Bone marrow (tissue), 2 donors: ENCODE data around the gene DSG3.
"Not testable (repeated sequence)": the region's sequence is repeated elsewhere in the genome, so short reads cannot be mapped to it uniquely, and the experiment has no call there.

Experiments
- DNase-seq, 2 donors: peaks; one replicate each; lab custom pipeline; 2025; lab: John Stamatoyannopoulos, UW

Gene DSG3

DNA sequence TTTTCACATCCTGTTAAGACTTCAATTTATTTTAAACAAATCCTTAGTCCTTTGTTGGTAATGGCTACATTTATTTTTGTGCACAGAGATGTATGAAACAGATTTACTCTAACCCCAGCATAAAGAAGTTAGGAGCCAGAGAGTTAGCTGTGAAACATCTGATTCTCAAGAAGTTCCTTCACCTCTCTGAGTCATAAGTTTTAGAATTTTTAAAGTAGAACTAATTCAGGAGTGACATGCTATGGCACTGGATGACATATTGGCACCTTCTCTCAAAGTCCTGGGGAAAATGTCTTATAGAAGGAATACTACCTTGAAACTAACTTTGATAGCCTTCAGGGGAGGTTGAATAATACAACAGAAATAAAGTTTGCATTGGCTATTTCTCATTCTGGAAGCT lies 44.0 kb downstream of the DSG3 start:
- no peak for DNase-seq

DNA sequence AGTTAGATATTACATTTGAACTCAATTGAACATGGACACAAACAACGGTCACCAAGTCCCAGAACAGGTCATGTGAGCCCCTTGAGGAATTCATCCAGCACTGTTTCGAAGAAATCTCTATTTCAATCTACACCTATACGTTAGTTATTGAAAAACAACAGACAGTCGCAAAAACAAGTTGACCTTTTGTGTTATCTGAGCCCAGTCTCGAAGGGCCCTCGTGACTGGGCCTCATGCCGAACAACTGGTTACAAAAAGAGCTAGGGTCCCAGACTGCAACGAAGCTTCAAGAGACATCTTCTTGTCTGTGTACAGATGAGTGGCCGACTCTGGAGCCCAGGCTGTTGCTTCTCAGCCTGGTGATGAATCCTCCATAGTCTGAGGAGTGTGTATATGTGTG lies 45.1 kb downstream of the DSG3 start:
- no peak for DNase-seq

DNA sequence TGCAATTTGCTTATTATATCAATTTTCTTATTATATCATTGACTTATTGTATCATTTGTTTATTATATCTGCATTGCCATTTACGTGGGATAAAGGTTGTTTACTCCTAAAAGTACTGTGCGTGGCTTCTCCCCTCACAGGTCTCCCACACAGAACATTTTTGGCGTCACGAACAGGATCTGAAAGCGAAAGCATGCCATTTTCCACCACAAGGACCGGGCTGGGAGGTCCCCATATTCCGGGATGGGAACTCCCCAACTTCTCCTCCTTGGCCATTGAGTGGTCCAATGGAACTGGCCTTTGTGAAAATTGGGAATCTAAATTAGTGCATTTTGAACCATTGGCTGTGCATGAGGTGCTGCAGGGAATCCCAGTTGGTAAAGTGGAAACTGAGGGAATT lies 45.6 kb downstream of the DSG3 start:
- no peak for DNase-seq

DNA sequence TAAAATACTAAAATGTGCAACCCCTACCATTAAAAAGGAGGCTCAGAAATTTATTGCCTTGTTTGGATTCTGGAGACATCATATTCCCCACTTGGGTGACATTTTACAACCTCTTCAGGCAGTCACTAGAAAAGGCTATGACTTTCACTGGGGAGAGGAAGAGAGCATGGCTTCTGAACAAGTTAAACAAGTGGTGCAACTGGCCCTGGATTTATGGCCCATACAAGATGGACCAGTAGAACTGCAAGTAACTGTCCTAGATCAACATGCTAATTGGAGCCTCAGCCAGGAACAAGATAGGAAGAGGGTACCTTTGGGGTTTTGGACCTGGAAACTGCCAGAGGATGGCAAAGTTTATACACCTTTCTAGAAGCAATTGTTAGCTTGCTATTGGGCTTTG lies 46.4 kb downstream of the DSG3 start:
- no peak for DNase-seq

DNA sequence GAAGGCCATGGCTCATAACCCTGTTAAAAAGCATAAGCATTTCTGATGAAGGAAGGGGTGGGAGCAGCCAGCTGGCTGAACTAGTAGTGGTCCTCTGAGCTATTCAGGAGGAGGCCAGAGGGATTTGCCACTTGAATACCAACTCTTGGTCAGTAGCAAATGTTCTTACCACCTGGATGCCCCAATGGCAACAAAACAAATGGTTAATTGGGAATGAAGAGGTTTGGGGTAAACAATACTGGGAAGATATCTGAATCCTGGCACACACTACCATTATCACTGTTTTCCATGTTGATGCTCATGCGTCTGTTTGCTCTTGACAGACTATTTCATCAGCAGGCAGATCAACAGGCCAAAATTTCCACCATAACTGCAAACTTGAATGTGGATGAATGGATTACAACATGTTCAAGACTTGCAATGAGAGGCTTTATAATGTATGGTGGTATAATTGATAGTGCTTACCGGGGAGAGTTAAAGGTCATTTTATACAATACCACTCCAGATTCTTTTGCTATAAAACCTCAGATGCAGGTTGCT lies 47.2 kb downstream of the DSG3 start:
- not testable (repeated sequence) for DNase-seq

DNA sequence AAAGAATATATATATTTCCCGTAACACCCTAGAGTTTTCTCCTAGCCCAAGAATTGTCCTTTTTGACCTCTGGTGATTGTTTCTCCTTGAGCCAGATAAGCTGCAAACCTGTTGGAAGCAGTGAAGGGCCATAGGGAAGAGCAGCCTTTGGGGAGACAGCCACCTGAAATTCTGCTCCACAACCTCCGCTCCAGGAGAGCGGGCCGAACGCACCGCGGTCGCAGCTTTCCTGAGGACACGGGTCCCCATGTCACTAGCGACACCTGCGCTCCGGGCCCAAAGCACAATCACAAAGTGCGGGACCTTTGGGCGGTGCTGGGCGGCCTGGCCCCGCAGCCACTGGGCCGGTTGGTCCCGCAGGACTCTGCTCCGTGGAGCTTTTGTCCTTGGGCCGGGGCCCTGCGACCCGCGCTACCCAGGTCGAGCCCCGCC lies 49.9 kb downstream of the DSG3 start:
- no peak for DNase-seq

DNA sequence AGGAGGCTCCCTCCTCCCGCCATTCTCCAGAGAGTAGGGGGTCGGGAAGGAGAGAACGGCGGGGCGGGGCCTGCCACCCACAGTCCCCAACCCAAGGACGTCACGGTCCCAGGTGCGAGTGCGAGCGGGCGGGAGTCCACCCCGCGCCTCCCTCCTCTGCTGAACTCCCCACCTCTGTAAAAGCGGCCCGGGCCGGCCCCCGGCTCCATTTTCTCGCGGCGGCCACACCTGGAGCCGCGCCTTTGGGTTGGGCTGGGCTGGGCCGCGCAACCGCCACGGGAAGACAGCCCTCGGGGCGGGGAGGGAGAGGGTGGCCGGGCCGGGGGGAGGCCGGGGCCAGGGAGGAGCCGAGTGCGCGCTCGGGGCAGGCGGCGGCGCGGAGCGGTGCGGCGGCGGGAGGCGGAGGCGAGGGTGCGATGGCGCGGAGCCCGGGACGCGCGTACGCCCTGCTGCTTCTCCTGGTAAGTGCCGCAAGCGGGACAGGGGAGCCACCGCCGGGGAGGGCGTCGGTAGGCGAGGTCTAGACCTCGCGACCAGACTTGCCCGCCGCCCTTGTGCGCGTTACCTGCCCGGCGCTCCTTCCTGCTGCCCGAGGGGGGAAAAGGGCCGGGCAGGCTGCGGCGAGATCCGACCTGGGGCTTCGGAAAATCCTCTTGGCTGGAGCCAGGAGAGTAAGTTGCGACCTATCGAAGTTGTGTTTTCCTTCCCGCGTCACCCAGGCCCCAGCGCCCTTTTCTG lies 50.5 kb downstream of the DSG3 start, which contains the start of gene DSG2:
Gene DSG2 (plus strand): TSS at position 342 of the 738 bp plus-strand sequence. CDS start 75 bp downstream, at position 417.
- DNase-seq, result no peak

DNA sequence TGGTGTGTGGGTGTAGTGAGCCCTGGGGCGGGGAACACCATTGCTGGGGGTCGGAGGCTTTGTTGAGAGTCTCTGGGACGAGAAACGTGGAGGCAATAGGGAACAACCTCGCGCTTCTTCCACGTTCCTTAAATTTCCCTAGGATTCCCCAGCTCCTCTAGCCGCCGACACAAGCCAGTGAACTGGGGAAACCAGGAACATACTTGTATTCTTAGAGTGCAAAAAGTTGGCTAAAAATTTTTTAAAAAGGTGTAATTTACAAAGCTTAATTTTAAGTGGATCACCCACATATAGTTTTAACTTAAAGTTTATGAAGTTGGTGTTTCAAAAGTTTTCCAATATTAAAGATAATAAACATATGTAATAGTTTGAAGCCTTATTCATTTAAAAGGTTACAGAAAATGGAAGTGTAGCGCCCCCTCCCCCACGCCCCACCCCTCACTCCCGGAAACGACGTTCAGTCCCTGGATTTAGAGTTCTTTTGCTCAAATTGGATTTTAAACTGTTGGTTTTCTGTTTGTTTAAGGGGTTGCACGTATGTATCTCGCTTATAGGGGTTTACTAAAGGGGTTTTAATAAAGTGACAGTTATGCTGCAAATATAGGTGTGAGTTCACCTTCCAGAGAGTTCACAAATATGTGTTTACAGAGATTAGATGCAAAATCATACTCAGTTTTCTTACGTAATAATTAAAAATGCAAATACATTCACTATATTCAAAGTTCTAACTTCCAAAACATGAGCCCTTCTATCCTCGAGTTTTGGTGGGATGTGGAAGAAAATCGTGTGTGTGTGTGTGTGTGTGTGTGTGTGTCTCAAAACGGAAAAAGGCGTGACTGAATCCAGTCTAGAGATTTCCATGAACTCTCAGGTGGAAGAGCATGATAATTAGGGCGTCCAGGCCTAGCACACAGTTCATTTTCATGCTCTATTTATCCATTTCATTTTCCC lies 51.3 kb downstream of the DSG3 start:
- no peak for DNase-seq

DNA sequence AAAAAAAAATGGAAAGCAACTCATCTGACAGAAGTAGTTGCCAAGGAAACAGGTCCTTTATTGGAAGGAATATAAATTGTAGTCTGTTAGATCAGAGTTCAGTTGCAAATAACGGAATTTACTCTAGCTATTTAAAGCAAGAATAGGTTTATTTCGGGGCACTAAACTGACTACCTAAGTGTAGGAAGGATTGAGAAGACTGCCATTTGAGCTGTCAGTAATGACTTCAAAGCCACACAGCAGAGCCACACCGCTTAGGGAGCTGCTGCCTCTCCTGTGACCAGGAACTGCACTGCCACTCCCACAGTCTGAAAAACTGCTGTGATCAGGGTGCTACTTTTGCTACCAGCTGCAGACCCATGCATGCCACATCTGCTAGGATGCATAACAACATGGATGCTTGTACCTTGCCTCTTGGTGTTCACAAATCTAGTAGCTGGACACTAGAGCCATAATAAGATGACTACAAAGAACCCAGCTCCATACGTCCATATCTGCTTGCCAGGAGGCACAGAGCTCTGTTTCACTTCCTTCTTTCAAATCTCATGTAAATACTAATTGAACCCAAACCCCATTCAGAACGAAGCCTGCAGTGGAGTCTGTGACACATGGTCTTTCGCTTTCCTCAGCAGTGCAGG lies 52.6 kb downstream of the DSG3 start:
- no peak for DNase-seq

DNA sequence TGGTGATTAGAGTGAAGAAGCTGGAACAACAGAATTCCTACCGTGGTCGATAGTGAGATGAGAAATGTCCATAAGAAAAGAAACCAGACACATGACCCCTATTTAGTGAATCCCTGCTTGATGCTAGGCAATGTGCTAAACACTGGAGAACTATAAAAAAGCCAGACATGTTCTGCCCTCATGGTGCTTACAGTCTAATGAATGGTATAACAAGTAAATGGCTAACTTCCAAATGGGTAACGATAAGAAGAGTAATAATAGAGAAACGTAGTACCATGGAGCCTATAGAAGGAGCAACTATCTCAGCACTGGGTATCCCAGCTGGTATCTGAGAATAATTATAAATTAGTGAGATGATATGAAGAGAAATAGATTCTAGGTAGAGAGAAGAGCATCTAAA lies 55.5 kb downstream of the DSG3 start:
- DNase-seq, result no peak

DNA sequence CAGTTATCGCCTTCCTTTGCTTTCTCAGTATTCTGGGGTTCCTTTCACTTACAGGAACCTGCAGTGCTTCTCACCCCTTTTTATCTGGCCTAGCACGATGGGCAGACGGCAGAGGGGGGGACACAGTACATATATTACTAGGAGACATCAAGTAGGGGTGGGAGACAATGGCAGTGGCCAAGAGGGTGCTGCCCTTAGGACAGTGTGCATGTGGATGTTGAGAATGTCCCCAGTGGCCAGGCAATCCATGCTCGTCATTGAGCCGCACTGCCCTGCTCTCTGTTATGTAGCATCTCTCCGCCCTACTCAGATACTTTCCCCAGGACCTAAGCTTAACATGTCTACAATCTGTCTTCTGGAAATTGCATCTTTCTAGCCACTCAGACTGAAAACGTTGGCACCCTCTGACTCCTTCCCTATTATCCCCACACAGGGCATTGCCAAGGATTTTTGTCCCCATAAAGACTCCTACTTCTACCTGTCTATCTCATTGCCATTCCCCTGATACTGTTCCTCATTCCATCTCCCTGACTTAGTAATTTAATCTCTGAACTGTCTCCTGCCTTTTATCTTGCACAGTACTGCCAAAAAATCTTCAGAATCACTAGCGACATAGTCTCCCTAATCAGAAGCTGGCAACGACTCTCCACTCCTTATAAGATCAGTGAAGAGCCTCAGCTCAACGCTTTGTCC lies 57.1 kb downstream of the DSG3 start:
- no peak for DNase-seq

DNA sequence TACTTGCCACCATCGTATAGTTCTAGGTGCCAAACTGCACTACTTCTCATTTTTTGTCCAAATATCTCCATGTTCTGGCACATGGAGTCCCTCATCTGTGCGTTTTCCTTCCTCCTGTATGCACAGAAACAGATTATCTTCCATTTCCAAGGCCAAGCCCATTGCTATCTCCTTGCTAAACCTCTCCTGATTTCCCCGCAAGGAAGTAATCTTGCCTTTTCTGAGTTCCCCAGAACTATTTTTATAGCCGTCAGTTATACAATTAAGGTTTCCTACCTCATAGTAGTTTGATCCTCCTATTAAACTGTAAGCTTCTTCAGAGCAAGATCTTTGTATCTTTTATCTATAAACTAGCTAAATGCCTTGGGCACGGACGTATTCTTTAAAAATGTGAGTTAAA lies 57.6 kb downstream of the DSG3 start:
- DNase-seq, result no peak

DNA sequence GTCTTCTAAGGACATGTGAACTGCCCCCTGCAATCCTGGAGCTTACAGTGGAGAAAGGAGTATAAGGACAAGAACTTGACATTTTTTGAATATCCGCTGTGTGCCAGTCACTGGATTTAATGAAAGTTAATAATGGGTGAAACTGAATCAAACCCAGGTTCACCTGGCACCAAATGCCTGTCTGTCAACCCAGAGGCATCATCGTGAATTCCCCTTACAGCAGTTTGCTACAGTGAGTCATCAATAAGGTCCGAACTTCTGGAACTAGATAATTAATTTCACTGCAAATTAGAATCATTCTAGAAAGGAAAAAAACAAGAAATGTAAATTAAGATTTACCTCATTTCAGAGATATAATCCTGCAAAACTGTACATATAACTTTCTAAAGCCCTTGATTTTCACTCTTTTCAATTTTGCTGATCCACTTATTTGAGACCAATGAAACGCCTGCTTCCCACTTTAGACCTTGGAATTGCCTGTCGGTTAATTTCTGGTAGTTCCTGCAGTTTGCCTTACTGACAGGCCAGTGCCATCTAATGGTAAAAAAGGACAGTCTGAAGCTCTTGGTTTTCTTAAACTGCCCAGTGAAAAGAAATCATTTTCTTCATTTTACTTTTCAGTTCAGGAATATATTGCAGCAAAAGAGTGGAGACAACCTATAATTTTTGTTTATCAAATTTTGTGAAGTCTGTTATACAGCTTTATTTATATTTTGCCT lies 58.6 kb downstream of the DSG3 start:
- no peak for DNase-seq

DNA sequence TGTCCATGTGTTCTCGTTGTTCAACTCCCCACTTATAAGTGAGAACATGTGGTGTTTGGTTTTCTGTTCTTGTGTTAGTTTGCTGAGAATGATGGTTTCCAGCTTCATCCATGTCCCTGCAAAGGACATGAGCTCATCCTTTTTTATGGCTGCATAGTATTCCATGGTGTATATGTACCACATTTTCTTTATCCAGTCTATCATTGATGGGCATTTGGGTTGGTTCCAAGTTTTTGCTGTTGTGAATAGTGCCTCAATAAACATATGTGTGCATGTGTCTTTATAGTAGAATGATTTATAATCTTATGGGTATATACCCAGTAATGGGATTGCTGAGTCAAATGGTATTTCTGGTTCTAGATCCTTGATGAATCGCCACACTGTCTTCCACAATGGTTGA lies 59.6 kb downstream of the DSG3 start:
- DNase-seq, result not testable (repeated sequence)

DNA sequence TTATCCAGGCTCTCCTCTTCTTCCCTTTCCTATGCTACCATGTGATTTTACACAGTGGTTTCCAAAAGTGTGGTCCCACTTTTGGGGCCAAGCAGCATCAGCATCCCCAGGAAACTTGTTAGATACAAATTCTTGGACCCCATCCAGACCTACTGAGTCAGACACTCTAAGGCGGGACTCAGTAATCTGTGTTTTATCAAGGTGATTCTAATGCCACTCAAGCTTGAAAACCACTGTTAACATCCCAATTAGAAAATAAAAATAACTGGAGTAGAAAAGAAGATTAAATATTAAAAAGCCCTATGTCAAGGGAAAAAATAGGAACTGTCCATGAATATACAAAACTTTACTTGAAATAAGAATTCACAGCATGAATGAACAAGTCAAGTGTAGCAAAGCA lies 61.2 kb downstream of the DSG3 start:
- DNase-seq, result no peak

DNA sequence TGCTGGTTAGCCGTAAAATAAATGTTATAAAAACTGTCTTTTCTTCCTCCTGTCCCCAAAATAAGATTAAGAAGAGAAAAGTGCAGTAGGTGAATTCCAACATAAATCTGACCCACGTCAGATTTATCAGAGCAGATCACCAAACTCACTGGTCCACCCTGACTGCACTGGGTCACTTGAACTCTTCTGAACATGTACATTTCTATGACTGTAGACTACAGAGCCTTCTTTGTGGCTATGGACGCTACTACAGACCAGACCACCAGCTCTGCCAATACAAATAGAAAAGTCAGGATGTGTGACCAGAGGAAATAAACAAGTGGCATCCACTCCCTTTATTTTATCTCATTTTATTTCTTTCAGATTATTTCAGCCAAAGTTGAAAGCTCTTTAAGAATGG lies 62.0 kb downstream of the DSG3 start:
- DNase-seq, result no peak

DNA sequence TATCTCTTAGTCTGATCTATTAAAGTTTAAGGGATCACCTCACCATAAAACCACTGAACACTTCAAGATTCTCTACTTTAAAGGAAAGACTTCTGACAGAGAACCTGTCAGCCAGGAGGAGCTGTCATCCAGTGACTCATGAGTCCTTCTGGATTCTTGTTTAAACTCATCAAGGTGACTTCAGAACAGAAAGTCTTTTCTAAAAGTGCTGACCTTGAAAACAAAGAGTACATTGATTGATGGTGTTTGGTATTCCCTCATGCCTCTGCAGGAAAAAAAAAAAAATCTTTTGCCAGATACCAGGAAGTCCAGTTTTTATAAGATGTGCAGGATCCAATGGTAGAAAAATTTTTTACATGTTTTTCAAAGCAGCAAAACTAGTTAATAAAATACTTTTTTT lies 62.8 kb downstream of the DSG3 start:
- DNase-seq, result no peak

DNA sequence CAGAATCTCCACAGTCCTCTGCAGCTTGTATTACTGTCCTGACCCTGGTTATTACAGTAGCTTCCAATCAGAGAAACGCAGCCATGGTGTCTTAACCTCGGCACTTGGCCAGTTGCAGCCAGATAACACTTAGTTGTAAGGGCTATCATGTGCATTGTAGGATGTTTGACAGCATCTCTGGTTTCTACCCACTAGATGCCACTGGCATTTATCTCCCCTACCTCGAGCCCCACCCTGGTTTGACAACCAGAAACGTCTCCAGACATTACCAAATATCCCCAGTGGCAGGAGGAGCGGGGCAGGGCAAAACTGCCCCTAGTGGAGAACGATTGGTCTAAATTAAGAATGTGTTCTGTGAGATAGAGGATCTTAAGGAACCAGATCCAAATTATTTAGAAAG lies 63.6 kb downstream of the DSG3 start:
- DNase-seq, result no peak

DNA sequence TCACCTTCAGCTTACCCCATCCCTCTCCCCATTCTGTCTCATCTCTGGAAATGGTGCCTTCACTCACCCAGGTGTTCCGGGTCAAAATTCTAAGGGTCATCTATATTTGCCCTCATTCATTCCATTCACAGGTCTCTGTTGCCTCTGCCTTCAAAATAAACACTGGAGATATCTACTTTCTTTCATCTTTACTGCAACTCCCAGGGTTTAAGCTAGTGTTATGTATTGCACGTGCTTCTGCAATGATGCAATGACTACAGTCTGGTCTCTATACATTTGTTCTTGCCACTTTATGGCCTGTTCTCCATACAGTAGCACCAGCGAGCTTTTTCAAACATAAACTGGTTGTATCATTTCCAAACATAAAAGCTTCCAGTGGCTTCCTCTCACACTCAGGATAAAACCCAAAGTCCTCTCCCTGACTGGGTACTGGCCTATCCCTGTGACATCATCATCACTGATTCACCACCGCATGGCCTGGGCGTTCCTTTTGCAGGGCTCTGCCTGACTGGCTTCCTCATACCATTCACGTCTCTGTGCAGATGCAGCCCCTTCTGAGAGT lies 64.7 kb downstream of the DSG3 start:
- no peak for DNase-seq

DNA sequence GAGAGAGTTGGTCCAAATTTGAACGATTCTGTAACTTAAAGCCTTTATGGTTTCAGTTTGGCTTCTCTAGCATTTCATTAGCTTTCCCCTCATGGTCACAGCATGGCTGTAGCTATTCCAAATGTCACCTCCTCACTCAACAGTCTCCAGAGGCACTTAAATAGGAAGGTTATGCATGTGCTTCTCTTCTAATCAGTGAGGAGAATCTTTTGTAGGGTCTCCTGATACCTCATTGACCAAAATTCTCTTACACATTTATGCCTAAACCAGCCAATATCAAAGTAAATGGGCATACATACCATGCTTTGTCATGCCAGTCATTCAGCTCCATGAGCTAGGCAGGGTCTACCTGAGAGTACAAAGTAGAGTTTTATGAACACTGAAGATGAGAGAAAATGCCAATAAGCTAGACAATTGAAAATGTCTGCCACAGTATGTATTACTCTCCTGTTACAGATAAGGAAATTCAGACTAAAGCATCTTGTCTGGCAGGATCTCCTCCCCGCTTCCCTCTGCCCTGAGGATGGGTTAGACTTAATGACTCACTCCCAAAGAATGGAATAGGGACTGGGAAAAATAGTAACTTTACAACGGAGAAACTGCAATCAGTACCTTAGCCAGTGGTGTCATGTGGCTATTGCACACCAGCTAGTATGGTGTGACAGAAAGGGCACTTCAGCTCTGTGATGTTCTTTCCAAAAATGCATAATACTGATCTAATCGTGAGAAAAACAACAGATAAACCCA lies 65.8 kb downstream of the DSG3 start:
- DNase-seq, result no peak
